Activated gamma-delta T cell treated with anti-CD3 and anti-CD28 coated beads, Interleukin-2, amount 50 U/mL, for 16 hours (primary cell): ENCODE data around the gene CLPTM1L.
A peak's percentile ranks its signal among the peaks of the same experiment; 100 is the strongest.
"Not testable (repeated sequence)": the region's sequence is repeated elsewhere in the genome, so short reads cannot be mapped to it uniquely, and the experiment has no call there.

Experiments used
- DNase-seq: peaks from one replicate; pipeline ENCODE4 v3.0.0-alpha.2; 2020; ENCODE audit warnings: low read depth

The CLPTM1L gene

GRCh38 chr5:1380910-1381309 is 36.0 kb upstream of the CLPTM1L start:
- no peak for DNase-seq

GRCh38 chr5:1380011-1380817 is 35.3 kb upstream of the CLPTM1L start:
- peak; percentile 43 for DNase-seq

GRCh38 chr5:1378866-1379659 is 34.2 kb upstream of the CLPTM1L start:
- no peak for DNase-seq

GRCh38 chr5:1378096-1378495 is 33.2 kb upstream of the CLPTM1L start:
- no peak for DNase-seq

- no peak for DNase-seq
Observed at GRCh38 chr5:1376981-1377380, 32.1 kb upstream of the CLPTM1L start.

GRCh38 chr5:1375871-1376810 is 31.2 kb upstream of the CLPTM1L start:
- no peak for DNase-seq

- DNase-seq, result no peak
Observed at GRCh38 chr5:1374679-1375055, 29.8 kb upstream of the CLPTM1L start.

GRCh38 chr5:1374030-1374678 is 29.3 kb upstream of the CLPTM1L start:
- DNase-seq, result no peak

- not testable (repeated sequence) for DNase-seq
Observed at GRCh38 chr5:1371972-1372342, 27.1 kb upstream of the CLPTM1L start.

GRCh38 chr5:1371218-1371971 is 26.5 kb upstream of the CLPTM1L start:
- no peak for DNase-seq

- no peak for DNase-seq
Observed at GRCh38 chr5:1370006-1370405, 25.1 kb upstream of the CLPTM1L start.

GRCh38 chr5:1368756-1369155 is 23.9 kb upstream of the CLPTM1L start:
- DNase-seq, result no peak

- DNase-seq, result no peak
Observed at GRCh38 chr5:1368236-1368635, 23.3 kb upstream of the CLPTM1L start.

- DNase-seq, result no peak
Observed at GRCh38 chr5:1367149-1367548, 22.2 kb upstream of the CLPTM1L start.

GRCh38 chr5:1366514-1366913 is 21.6 kb upstream of the CLPTM1L start:
- no peak for DNase-seq

GRCh38 chr5:1364211-1364610 is 19.3 kb upstream of the CLPTM1L start:
- no peak for DNase-seq

- DNase-seq, result no peak
Observed at GRCh38 chr5:1363581-1363980, 18.7 kb upstream of the CLPTM1L start.

GRCh38 chr5:1363160-1363559 is 18.3 kb upstream of the CLPTM1L start:
- no peak for DNase-seq

- DNase-seq, result no peak
Observed at GRCh38 chr5:1362242-1363015, 17.5 kb upstream of the CLPTM1L start.

GRCh38 chr5:1360861-1361260 is 16.0 kb upstream of the CLPTM1L start:
- DNase-seq, result no peak
